ENCODE measurements around the gene CASS4. TPM values are rescaled to one million over a fixed set of nuclear protein-coding genes. Genes with fewer than 3 reads are reported as not detected.
A peak's percentile ranks its signal among the peaks of the same experiment; 100 is the strongest.

CASS4 gene
- total RNA-seq, 1 experiment from 2014 or later = 0.17 TPM

DNA sequence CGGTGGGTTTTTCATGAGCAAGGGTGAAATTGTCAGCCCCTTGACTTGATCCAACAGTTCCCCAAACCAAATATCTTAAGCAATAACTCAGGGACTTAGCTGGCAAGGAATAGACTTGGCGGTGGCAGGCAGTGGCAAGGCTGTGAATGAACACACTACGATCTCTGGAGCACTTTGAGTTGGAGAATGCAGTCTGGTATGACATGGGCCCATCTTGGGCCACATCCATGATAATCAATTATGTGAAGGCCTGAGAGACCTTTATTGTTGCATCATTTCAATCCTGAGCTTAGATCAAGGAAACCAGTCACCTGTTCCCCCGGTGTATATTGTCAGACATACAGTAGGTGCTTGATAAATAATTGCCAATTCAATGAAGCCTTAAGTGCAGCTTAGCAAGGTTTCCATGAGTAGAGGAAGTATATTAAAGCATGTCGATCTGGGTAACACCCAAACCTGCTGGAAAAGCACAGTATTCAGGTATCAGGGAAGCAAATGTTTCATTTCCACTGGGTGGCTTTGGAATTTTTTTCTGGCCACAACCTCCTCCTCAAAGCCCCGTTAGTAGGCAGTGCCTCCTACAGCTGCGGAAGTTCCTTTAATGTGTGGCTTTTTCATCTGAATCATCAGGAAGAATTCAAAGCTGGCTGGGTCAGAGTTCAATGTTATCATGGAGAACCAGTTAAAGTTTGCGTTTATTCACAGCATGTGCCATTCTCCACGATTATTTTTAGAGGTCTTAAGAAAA lies 10.2 kb downstream of the CASS4 start (continued):
- TF ChIP-seq, protein P1, sequence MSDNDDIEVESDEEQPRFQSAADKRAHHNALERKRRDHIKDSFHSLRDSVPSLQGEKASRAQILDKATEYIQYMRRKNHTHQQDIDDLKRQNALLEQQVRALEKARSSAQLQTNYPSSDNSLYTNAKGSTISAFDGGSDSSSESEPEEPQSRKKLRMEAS (IDR thresholded peaks at IDR 0.05) = no peak
- no peak for TF ChIP-seq SRF (IDR thresholded peaks at IDR 0.05; ENCODE audit: low read depth)
- TF ChIP-seq JUND (IDR thresholded peaks at IDR 0.05) = peak; percentile 44; the same call in 1 of the 2 replicates
- peak; percentile 63 for TF ChIP-seq SIN3A (IDR thresholded peaks at IDR 0.05; ENCODE audit: low read depth)

- Histone ChIP-seq H4K20me1 (ENCODE audit: insufficient read depth) (no peaks in the 10 kb centered on the region), H3K4me1 (ENCODE audit: control insufficient read depth in 1 of 2, insufficient read depth in 2 of 2, low read length in 2 of 2) (peaks cover 15 to 21% of the 10 kb centered on the region in 2 experiments), H2AFZ (ENCODE audit: low read depth, low read length, poor library complexity, severe bottlenecking) (no peak overlapping the region), H3K9me3 (ENCODE audit: control insufficient read depth in 1 of 2, insufficient read depth in 1 of 2, low read depth in 1 of 2, low read length in 2 of 2) (no peaks in the 10 kb centered on the region), H3K27ac (ENCODE audit: low read depth, low read length) (no peak overlapping the region), H3K27me3 (ENCODE audit: insufficient read depth, low read length) (no peaks in the 10 kb centered on the region), H3K79me2 (ENCODE audit: insufficient read depth, low read length) (no peaks in the 10 kb centered on the region), H3K4me3 (replicated peaks in 1 of 2; ENCODE audit: low read depth in 1 of 2, low read length in 2 of 2) (no peak overlapping the region), H3K4me2 (ENCODE audit: low read length) (peak overlapping the region; percentile 55), H3K9me2 (ENCODE audit: insufficient read depth) (no peaks in the 10 kb centered on the region), H3K9ac (ENCODE audit: low read length) (no peak overlapping the region), H3K36me3 (ENCODE audit: control insufficient read depth in 1 of 2, insufficient read depth in 2 of 2, low read length in 2 of 2) (no peaks in the 10 kb centered on the region)
- DNase-seq (ENCODE audit: low read depth, low spot score) (no peak), ATAC-seq (peak; percentile 57)
- TF ChIP-seq CBX3 (IDR thresholded peaks at IDR 0.05; ENCODE audit: low read depth) (no peak), EGR1 (IDR thresholded peaks at IDR 0.05; ENCODE audit: low read depth) (no peak), SRF (IDR thresholded peaks at IDR 0.05; ENCODE audit: low read depth) (no peak), YY1 (IDR thresholded peaks at IDR 0.05; ENCODE audit: extremely low read depth, insufficient replicate concordance, low read depth, low read length) (no peak), ZNF274 (IDR thresholded peaks at IDR 0.05; ENCODE audit: low read depth, low read length) (no peak), REST (IDR thresholded peaks at IDR 0.05; ENCODE audit: low read depth) (no peak)
- CTCF ChIA-PET = no interaction called here
- no TSS peak for BruUV-seq (replicated peaks)
- POLR2A ChIA-PET = no interaction called here
- intact Hi-C loops (cut with micrococcal nuclease) = no loop called here
- RAD21 ChIA-PET (ENCODE audit: low non-redundant PET in 1 of 2, low total read pairs in 2 of 2, uncharacterized antibody in 2 of 2, unreplicated experiment in 2 of 2) = no interaction called here
These were observed 10.7 kb downstream of the CASS4 start for GRCh38 chr20:56422824-56423189.

Measured in HCT116 (cell line).